ENCODE results near the gene TSHZ2.
"Not testable (repeated sequence)": the region's sequence is repeated elsewhere in the genome, so short reads cannot be mapped to it uniquely, and the experiment has no call there.

TSHZ2 gene

GRCh38 chr20:52965380-52965779 lies 6.8 kb upstream of the TSHZ2 start:
- Histone ChIP-seq H3K9me3 (ENCODE audit: control insufficient read depth, insufficient read depth, low read depth, low read length) (no peaks in the 10 kb centered on the region), H3K4me1 (ENCODE audit: control insufficient read depth, insufficient read depth, low read length) (peaks cover 3% of the 10 kb centered on the region; the same call in 1 of the 2 replicates), H3K9ac (ENCODE audit: low read length) (no peak overlapping the region), H3K27me3 (ENCODE audit: control insufficient read depth, insufficient read depth, low read length) (no peaks in the 10 kb centered on the region), H3K36me3 (ENCODE audit: control insufficient read depth, insufficient read depth, low read length) (no peaks in the 10 kb centered on the region), H3K27ac (ENCODE audit: low read depth, low read length) (no peak overlapping the region), H3K4me3 (ENCODE audit: low read depth, low read length) (no peak overlapping the region)

- Histone ChIP-seq H3K27ac (ENCODE audit: low read depth, low read length) (no peak overlapping the region), H3K9me3 (ENCODE audit: control insufficient read depth, insufficient read depth, low read depth, low read length) (no peaks in the 10 kb centered on the region), H3K9ac (ENCODE audit: low read length) (no peak overlapping the region), H3K4me1 (ENCODE audit: control insufficient read depth, insufficient read depth, low read length) (peaks cover 3% of the 10 kb centered on the region; the same call in 1 of the 2 replicates), H3K36me3 (ENCODE audit: control insufficient read depth, insufficient read depth, low read length) (no peaks in the 10 kb centered on the region), H3K4me3 (ENCODE audit: low read depth, low read length) (no peak overlapping the region), H3K27me3 (ENCODE audit: control insufficient read depth, insufficient read depth, low read length) (0 out of 2 replicates have a peak, but pooled peaks cover 3% of the 10 kb centered on the region)
These were observed 6.3 kb upstream of the TSHZ2 start for GRCh38 chr20:52965819-52966218.

- not testable (repeated sequence) for H3K4me1 ChIP-seq (ENCODE audit: control insufficient read depth, insufficient read depth, low read length); H3K9ac ChIP-seq (ENCODE audit: low read length); H3K27ac ChIP-seq (ENCODE audit: low read depth, low read length); H3K36me3 ChIP-seq (ENCODE audit: control insufficient read depth, insufficient read depth, low read length); H3K9me3 ChIP-seq (ENCODE audit: control insufficient read depth, insufficient read depth, low read depth, low read length); H3K27me3 ChIP-seq (ENCODE audit: control insufficient read depth, insufficient read depth, low read length); H3K4me3 ChIP-seq (ENCODE audit: low read depth, low read length)
These were observed 5.6 kb upstream of the TSHZ2 start for GRCh38 chr20:52966543-52966942.

GRCh38 chr20:52971498-52972189 lies 514 bp upstream of the TSHZ2 start:
- no peak overlapping the region for H3K27ac ChIP-seq (ENCODE audit: low read depth, low read length)
- H3K4me1 ChIP-seq (ENCODE audit: control insufficient read depth, insufficient read depth, low read length) = peaks cover 5% of the 10 kb centered on the region; the same call in 1 of the 2 replicates

GRCh38 chr20:52972965-52973819 lies 1.0 kb downstream of the TSHZ2 start:
- H3K9me3 ChIP-seq (ENCODE audit: control insufficient read depth, insufficient read depth, low read depth, low read length) = no peaks in the 10 kb centered on the region
- H3K4me1 ChIP-seq (ENCODE audit: control insufficient read depth, insufficient read depth, low read length) = peaks cover 8% of the 10 kb centered on the region
- H3K27ac ChIP-seq (ENCODE audit: low read depth, low read length) = no peak overlapping the region
- H3K36me3 ChIP-seq (ENCODE audit: control insufficient read depth, insufficient read depth, low read length) = no peaks in the 10 kb centered on the region
- H3K27me3 ChIP-seq (ENCODE audit: control insufficient read depth, insufficient read depth, low read length) = peaks cover 48% of the 10 kb centered on the region
- H3K4me3 ChIP-seq (ENCODE audit: low read depth, low read length) = peak overlapping the region; percentile 70
- peak overlapping the region; percentile 63 for H3K9ac ChIP-seq (ENCODE audit: low read length)

More at GRCh38 chr20:52971498-52972189, 514 bp upstream of the TSHZ2 start:
- no peak overlapping the region for H3K9ac ChIP-seq (ENCODE audit: low read length)
- H3K9me3 ChIP-seq (ENCODE audit: control insufficient read depth, insufficient read depth, low read depth, low read length) = no peaks in the 10 kb centered on the region
- peak overlapping the region; percentile 70 for H3K4me3 ChIP-seq (ENCODE audit: low read depth, low read length)
- H3K36me3 ChIP-seq (ENCODE audit: control insufficient read depth, insufficient read depth, low read length) = no peaks in the 10 kb centered on the region
- H3K27me3 ChIP-seq (ENCODE audit: control insufficient read depth, insufficient read depth, low read length) = peaks cover 48% of the 10 kb centered on the region

GRCh38 chr20:52974179-52974594 lies 2.0 kb downstream of the TSHZ2 start:
- Histone ChIP-seq H3K9me3 (ENCODE audit: control insufficient read depth, insufficient read depth, low read depth, low read length) (no peaks in the 10 kb centered on the region), H3K4me1 (ENCODE audit: control insufficient read depth, insufficient read depth, low read length) (peaks cover 8% of the 10 kb centered on the region), H3K4me3 (ENCODE audit: low read depth, low read length) (no peak overlapping the region), H3K9ac (ENCODE audit: low read length) (no peak overlapping the region), H3K27ac (ENCODE audit: low read depth, low read length) (no peak overlapping the region), H3K36me3 (ENCODE audit: control insufficient read depth, insufficient read depth, low read length) (no peaks in the 10 kb centered on the region), H3K27me3 (ENCODE audit: control insufficient read depth, insufficient read depth, low read length) (peaks cover 48% of the 10 kb centered on the region)

GRCh38 chr20:52975029-52975732 lies 3.0 kb downstream of the TSHZ2 start:
- no peaks in the 10 kb centered on the region for H3K9me3 ChIP-seq (ENCODE audit: control insufficient read depth, insufficient read depth, low read depth, low read length)
- H3K4me1 ChIP-seq (ENCODE audit: control insufficient read depth, insufficient read depth, low read length) = peaks cover 8% of the 10 kb centered on the region
- H3K27me3 ChIP-seq (ENCODE audit: control insufficient read depth, insufficient read depth, low read length) = peaks cover 48% of the 10 kb centered on the region
- H3K27ac ChIP-seq (ENCODE audit: low read depth, low read length) = no peak overlapping the region
- H3K4me3 ChIP-seq (ENCODE audit: low read depth, low read length) = no peak overlapping the region
- no peak overlapping the region for H3K9ac ChIP-seq (ENCODE audit: low read length)
- no peaks in the 10 kb centered on the region for H3K36me3 ChIP-seq (ENCODE audit: control insufficient read depth, insufficient read depth, low read length)

GRCh38 chr20:52975803-52976531 lies 3.8 kb downstream of the TSHZ2 start:
- Histone ChIP-seq H3K36me3 (ENCODE audit: control insufficient read depth, insufficient read depth, low read length) (no peaks in the 10 kb centered on the region), H3K27me3 (ENCODE audit: control insufficient read depth, insufficient read depth, low read length) (peaks cover 44% of the 10 kb centered on the region), H3K9me3 (ENCODE audit: control insufficient read depth, insufficient read depth, low read depth, low read length) (no peaks in the 10 kb centered on the region), H3K27ac (ENCODE audit: low read depth, low read length) (no peak overlapping the region), H3K4me3 (ENCODE audit: low read depth, low read length) (no peak overlapping the region), H3K9ac (ENCODE audit: low read length) (no peak overlapping the region), H3K4me1 (ENCODE audit: control insufficient read depth, insufficient read depth, low read length) (peaks cover 8% of the 10 kb centered on the region)

GRCh38 chr20:52978851-52979250 lies 6.7 kb downstream of the TSHZ2 start:
- Histone ChIP-seq H3K36me3 (ENCODE audit: control insufficient read depth, insufficient read depth, low read length) (no peaks in the 10 kb centered on the region), H3K27me3 (ENCODE audit: control insufficient read depth, insufficient read depth, low read length) (peaks cover 19% of the 10 kb centered on the region), H3K9ac (ENCODE audit: low read length) (no peak overlapping the region), H3K9me3 (ENCODE audit: control insufficient read depth, insufficient read depth, low read depth, low read length) (no peaks in the 10 kb centered on the region), H3K4me1 (ENCODE audit: control insufficient read depth, insufficient read depth, low read length) (peaks cover 7% of the 10 kb centered on the region; the same call in 1 of the 2 replicates), H3K4me3 (ENCODE audit: low read depth, low read length) (no peak overlapping the region), H3K27ac (ENCODE audit: low read depth, low read length) (no peak overlapping the region)

- H3K27ac ChIP-seq (ENCODE audit: low read depth, low read length) = no peak overlapping the region
- peaks cover 14% of the 10 kb centered on the region; the same call in 1 of the 2 replicates for H3K4me1 ChIP-seq (ENCODE audit: control insufficient read depth, insufficient read depth, low read length)
- peaks cover 2% of the 10 kb centered on the region; the same call in 1 of the 2 replicates for H3K27me3 ChIP-seq (ENCODE audit: control insufficient read depth, insufficient read depth, low read length)
- H3K4me3 ChIP-seq (ENCODE audit: low read depth, low read length) = no peak overlapping the region
- no peaks in the 10 kb centered on the region for H3K9me3 ChIP-seq (ENCODE audit: control insufficient read depth, insufficient read depth, low read depth, low read length)
- no peak overlapping the region for H3K9ac ChIP-seq (ENCODE audit: low read length)
- H3K36me3 ChIP-seq (ENCODE audit: control insufficient read depth, insufficient read depth, low read length) = no peaks in the 10 kb centered on the region
These were observed 8.9 kb downstream of the TSHZ2 start for GRCh38 chr20:52981051-52981450.

Data from HUES6 (cell line).